ENCODE data around the gene DTD1. TPM values are rescaled to one million over a fixed set of nuclear protein-coding genes. Genes with fewer than 3 reads are reported as not detected.

Gene DTD1
- total RNA-seq, 3 donors from 2014 or later (not counting 1 experiment from before 2014, with no cell fraction given), result 23.4 to 28.4 (median 24.1) TPM

DNA sequence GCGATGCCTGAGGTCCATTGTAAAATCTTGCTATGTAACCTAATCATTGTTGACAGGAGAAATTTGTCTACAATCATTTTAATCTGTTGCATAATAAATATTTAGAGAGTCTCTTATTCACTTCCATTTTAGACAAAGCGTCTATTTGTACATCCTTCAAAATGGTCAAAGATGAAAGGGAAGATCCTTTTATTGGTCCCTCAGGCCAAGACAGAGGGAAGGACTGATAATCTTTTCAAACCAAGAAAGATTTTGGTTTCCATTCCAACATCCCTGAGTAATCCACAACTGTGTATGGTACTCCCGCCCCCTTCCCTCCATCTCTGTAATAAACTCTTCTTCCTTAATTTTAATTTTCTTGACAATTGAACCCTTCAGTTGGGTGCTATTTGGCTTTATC lies 114.1 kb downstream of the DTD1 start:
- H3K4me1 ChIP-seq (ENCODE audit: control insufficient read depth, insufficient read depth, low read length), result no peaks in the 10 kb centered on the region
- intact Hi-C loops (cut with micrococcal nuclease), result no loop called here
- Mint-ChIP-seq H3K4me3 (no peak overlapping the region), H3K27ac (no peak overlapping the region), H3K9me3 (no peaks in the 10 kb centered on the region), H3K36me3 (no peaks in the 10 kb centered on the region), H3K4me1 (peaks cover 12 to 21% of the 10 kb centered on the region in 2 donors), H3K27me3 (ENCODE audit: low read depth in 2 of 2) (no peaks in the 10 kb centered on the region)
- DNase-seq (no peak), ATAC-seq (no peak)
- H3K36me3 ChIP-seq (ENCODE audit: control insufficient read depth, insufficient read depth, low read length), result no peaks in the 10 kb centered on the region
- WGBS (ENCODE audit: insufficient coverage), result 100% methylated on average over 2 of the region's 3 CpGs
- TF ChIP-seq, protein P1, sequence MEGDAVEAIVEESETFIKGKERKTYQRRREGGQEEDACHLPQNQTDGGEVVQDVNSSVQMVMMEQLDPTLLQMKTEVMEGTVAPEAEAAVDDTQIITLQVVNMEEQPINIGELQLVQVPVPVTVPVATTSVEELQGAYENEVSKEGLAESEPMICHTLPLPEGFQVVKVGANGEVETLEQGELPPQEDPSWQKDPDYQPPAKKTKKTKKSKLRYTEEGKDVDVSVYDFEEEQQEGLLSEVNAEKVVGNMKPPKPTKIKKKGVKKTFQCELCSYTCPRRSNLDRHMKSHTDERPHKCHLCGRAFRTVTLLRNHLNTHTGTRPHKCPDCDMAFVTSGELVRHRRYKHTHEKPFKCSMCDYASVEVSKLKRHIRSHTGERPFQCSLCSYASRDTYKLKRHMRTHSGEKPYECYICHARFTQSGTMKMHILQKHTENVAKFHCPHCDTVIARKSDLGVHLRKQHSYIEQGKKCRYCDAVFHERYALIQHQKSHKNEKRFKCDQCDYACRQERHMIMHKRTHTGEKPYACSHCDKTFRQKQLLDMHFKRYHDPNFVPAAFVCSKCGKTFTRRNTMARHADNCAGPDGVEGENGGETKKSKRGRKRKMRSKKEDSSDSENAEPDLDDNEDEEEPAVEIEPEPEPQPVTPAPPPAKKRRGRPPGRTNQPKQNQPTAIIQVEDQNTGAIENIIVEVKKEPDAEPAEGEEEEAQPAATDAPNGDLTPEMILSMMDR (IDR thresholded peaks at IDR 0.05), result no peak
- no peaks in the 10 kb centered on the region for H3K27me3 ChIP-seq (ENCODE audit: control insufficient read depth, insufficient read depth, low read length)
- H3K4me3 ChIP-seq (ENCODE audit: low read length), result no peak overlapping the region
- H3K9me3 ChIP-seq (ENCODE audit: control insufficient read depth, insufficient read depth, low read length), result no peaks in the 10 kb centered on the region
- H3K27ac ChIP-seq (ENCODE audit: low read length), result no peak overlapping the region

GRCh38 chr20:18702736-18703135 lies 114.9 kb downstream of the DTD1 start:
- no peak overlapping the region for H3K4me3 Mint-ChIP-seq
- no peaks in the 10 kb centered on the region for H3K27me3 Mint-ChIP-seq (ENCODE audit: low read depth in 2 of 2)
- H3K36me3 Mint-ChIP-seq, result no peaks in the 10 kb centered on the region
- intact Hi-C loops (cut with micrococcal nuclease), result no loop called here
- H3K27ac Mint-ChIP-seq, result no peak overlapping the region
- Histone ChIP-seq H3K27ac (ENCODE audit: low read length) (no peak overlapping the region), H3K4me3 (ENCODE audit: low read length) (no peak overlapping the region), H3K9me3 (ENCODE audit: control insufficient read depth, insufficient read depth, low read length) (no peaks in the 10 kb centered on the region), H3K4me1 (ENCODE audit: control insufficient read depth, insufficient read depth, low read length) (no peaks in the 10 kb centered on the region), H3K27me3 (ENCODE audit: control insufficient read depth, insufficient read depth, low read length) (no peaks in the 10 kb centered on the region), H3K36me3 (ENCODE audit: control insufficient read depth, insufficient read depth, low read length) (no peaks in the 10 kb centered on the region)
- DNase-seq (no peak), ATAC-seq (no peak)
- H3K9me3 Mint-ChIP-seq, result no peaks in the 10 kb centered on the region
- H3K4me1 Mint-ChIP-seq, result peaks cover 12 to 21% of the 10 kb centered on the region in 2 donors
- WGBS (ENCODE audit: insufficient coverage), result 90% methylated on average over 2 of the region's 3 CpGs
- TF ChIP-seq, protein P1 (IDR thresholded peaks at IDR 0.05), result no peak

DNA sequence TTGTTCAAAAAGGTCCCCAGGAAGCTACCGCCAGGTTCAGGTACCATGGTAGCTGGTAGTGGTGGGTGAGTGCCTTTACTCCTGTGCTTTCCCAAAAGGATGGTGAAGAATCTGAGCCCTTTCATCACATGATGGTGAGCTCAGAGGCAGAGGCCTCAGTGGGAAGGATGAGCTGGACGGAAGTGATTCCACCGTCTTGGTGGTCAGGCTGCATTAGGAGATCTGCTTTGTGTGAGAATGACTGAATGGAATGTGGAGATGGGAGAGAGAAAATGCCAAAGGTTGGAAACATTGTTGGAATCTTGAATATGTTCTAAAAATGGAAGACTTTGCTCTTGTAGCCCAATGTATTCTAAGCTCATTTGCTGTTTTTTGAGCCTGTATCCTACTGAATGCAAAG lies 117.6 kb downstream of the DTD1 start:
- Histone ChIP-seq H3K4me1 (ENCODE audit: control insufficient read depth, insufficient read depth, low read length) (no peaks in the 10 kb centered on the region), H3K27ac (ENCODE audit: low read length) (no peak overlapping the region), H3K4me3 (ENCODE audit: low read length) (no peak overlapping the region), H3K27me3 (ENCODE audit: control insufficient read depth, insufficient read depth, low read length) (no peaks in the 10 kb centered on the region), H3K9me3 (ENCODE audit: control insufficient read depth, insufficient read depth, low read length) (no peaks in the 10 kb centered on the region), H3K36me3 (ENCODE audit: control insufficient read depth, insufficient read depth, low read length) (no peaks in the 10 kb centered on the region)
- Mint-ChIP-seq H3K4me3 (no peak overlapping the region), H3K9me3 (no peaks in the 10 kb centered on the region), H3K36me3 (no peaks in the 10 kb centered on the region), H3K4me1 (peaks cover 12 to 15% of the 10 kb centered on the region in 2 donors), H3K27ac (no peak overlapping the region), H3K27me3 (ENCODE audit: low read depth in 2 of 2) (no peaks in the 10 kb centered on the region)
- intact Hi-C loops (cut with micrococcal nuclease), result no loop called here
- WGBS (ENCODE audit: insufficient coverage), result 97% methylated on average over 3 of the region's 3 CpGs
- ATAC-seq (no peak), DNase-seq (no peak)
- TF ChIP-seq, protein P1 (IDR thresholded peaks at IDR 0.05), result no peak

DNA sequence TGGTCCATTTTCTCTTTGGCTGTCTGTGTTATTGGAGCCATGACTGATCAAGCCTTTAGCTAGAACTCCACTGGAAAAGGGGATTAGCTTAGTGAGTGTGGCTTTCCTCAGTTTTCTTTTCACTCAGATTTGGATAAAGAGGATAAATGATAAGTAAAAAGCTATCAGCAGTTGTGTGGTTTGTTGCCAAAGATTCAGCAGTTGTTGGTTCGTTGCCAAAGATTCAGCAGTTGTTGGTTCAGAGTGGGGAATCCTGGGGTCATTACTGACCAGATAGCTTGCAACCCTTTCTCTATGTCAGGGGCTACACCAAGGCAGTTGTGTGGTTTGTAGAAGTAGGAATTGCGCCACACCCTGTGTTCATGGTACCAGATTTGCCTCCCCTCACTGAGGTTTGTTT lies 118.1 kb downstream of the DTD1 start:
- Mint-ChIP-seq H3K27me3 (ENCODE audit: low read depth in 2 of 2) (no peaks in the 10 kb centered on the region), H3K36me3 (no peaks in the 10 kb centered on the region), H3K9me3 (no peaks in the 10 kb centered on the region), H3K27ac (no peak overlapping the region), H3K4me3 (no peak overlapping the region), H3K4me1 (peaks cover 12 to 17% of the 10 kb centered on the region in 2 donors)
- H3K36me3 ChIP-seq (ENCODE audit: control insufficient read depth, insufficient read depth, low read length), result no peaks in the 10 kb centered on the region
- intact Hi-C loops (cut with micrococcal nuclease), result no loop called here
- DNase-seq (no peak), ATAC-seq (no peak)
- H3K27ac ChIP-seq (ENCODE audit: low read length), result no peak overlapping the region
- no peaks in the 10 kb centered on the region for H3K9me3 ChIP-seq (ENCODE audit: control insufficient read depth, insufficient read depth, low read length)
- no peaks in the 10 kb centered on the region for H3K4me1 ChIP-seq (ENCODE audit: control insufficient read depth, insufficient read depth, low read length)
- H3K4me3 ChIP-seq (ENCODE audit: low read length), result no peak overlapping the region
- WGBS (ENCODE audit: insufficient coverage), result 97% methylated on average over 2 of the region's 2 CpGs
- TF ChIP-seq, protein P1 (IDR thresholded peaks at IDR 0.05), result no peak
- no peaks in the 10 kb centered on the region for H3K27me3 ChIP-seq (ENCODE audit: control insufficient read depth, insufficient read depth, low read length)
